Measurements from ENCODE around the gene CRIM1.

CRIM1 gene

GRCh38 chr2:36528766-36529392, 173.3 kb downstream of the CRIM1 start:
- no peak for DNase-seq

- DNase-seq: no peak
Measured at GRCh38 chr2:36530178-36530982, 174.8 kb downstream of the CRIM1 start.

- DNase-seq: no peak
Measured at GRCh38 chr2:36530983-36531354, 175.4 kb downstream of the CRIM1 start.

- no peak for DNase-seq
Measured at GRCh38 chr2:36534275-36534799, 178.8 kb downstream of the CRIM1 start.

- no peak for DNase-seq
Measured at GRCh38 chr2:36535099-36535498, 179.5 kb downstream of the CRIM1 start.

GRCh38 chr2:36536776-36537175, 181.2 kb downstream of the CRIM1 start:
- no peak for DNase-seq

- no peak for DNase-seq
Measured at GRCh38 chr2:36538335-36538734, 182.8 kb downstream of the CRIM1 start.

GRCh38 chr2:36539631-36540030, 184.1 kb downstream of the CRIM1 start:
- no peak for DNase-seq

GRCh38 chr2:36540986-36541754, 185.6 kb downstream of the CRIM1 start:
- DNase-seq: no peak

- no peak for DNase-seq
Measured at GRCh38 chr2:36541891-36542595, 186.5 kb downstream of the CRIM1 start.

GRCh38 chr2:36544638-36545338, 189.2 kb downstream of the CRIM1 start:
- DNase-seq: no peak

GRCh38 chr2:36545871-36546416, 190.4 kb downstream of the CRIM1 start:
- DNase-seq: no peak

GRCh38 chr2:36547906-36548305, 192.3 kb downstream of the CRIM1 start:
- no peak for DNase-seq

- no peak for DNase-seq
Measured at GRCh38 chr2:36549165-36549574, 193.6 kb downstream of the CRIM1 start.

GRCh38 chr2:36550006-36550405, 194.4 kb downstream of the CRIM1 start:
- DNase-seq: no peak

- DNase-seq: no peak
Measured at GRCh38 chr2:36553683-36554082, 198.1 kb downstream of the CRIM1 start.

- DNase-seq: no peak
Measured at GRCh38 chr2:36554531-36554930, 199.0 kb downstream of the CRIM1 start.

- no peak for DNase-seq
Measured at GRCh38 chr2:36555789-36556188, 200.2 kb downstream of the CRIM1 start.

GRCh38 chr2:36556842-36557241, 201.3 kb downstream of the CRIM1 start:
- DNase-seq: no peak

GRCh38 chr2:36559221-36559942, 203.8 kb downstream of the CRIM1 start:
- DNase-seq: no peak

GRCh38 chr2:36560726-36561125, 205.1 kb downstream of the CRIM1 start:
- no peak for DNase-seq
